ENCODE measurements around the gene XRCC5.

- TF ChIP-seq, protein P1, sequence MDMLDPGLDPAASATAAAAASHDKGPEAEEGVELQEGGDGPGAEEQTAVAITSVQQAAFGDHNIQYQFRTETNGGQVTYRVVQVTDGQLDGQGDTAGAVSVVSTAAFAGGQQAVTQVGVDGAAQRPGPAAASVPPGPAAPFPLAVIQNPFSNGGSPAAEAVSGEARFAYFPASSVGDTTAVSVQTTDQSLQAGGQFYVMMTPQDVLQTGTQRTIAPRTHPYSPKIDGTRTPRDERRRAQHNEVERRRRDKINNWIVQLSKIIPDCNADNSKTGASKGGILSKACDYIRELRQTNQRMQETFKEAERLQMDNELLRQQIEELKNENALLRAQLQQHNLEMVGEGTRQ (IDR thresholded peaks at IDR 0.05; ENCODE audit: low read length): no peak
- no peak for TF ChIP-seq RFX5 (IDR thresholded peaks at IDR 0.05; ENCODE audit: borderline replicate concordance, low read depth, low read length)
Measured at GRCh38 chr2:216161967-216162366, 52.8 kb downstream of the XRCC5 start.

All from H1 (cell line).